Thyroid gland (tissue), 4 donors: ENCODE data around the gene CTNNB1.

Experiments used
- POLR2A ChIP-seq, 2 donors: fragments of 450-650 bp; IDR thresholded peaks; one replicate each; pipeline ENCODE4 v1.6.1; 2017; ENCODE audit warnings: antibody characterized with exemption in 2 of 2, mild to moderate bottlenecking in 2 of 2, moderate library complexity in 1 of 2
- TF ChIP-seq, protein P1 (sequence below), 6 experiments: fragments of 200-600 bp in 3 of 6; fragments of 450-650 bp in 3 of 6; sonication (generic) in 3 of 6; IDR thresholded peaks; one replicate each; pipeline ENCODE4 v1.5.1; 2016 to 2019; ENCODE audit warnings: antibody characterized with exemption in 6 of 6, mild to moderate bottlenecking in 2 of 6, inconsistent platforms in 1 of 6, moderate library complexity in 1 of 6

DNA sequence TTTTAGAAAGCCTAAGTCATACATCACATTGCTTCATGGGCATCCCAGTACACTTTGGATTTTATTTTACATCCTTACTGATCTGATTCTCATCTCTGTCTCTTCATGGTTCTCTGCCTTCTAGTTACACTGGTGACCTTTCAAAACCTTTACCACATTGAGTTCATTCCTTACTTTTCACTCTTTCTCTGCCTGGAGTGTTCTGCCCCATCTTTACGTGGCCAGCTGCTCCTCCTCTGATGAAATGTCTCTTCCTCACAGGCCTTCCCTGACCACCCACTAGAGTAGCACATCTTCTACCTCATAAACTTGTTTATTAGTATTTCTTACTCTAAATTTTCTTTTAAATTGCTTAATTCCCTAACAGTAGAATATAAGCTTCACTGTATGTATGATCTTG is 17.7 kb downstream of the CTNNB1 start:
- TF ChIP-seq POLR2A (IDR thresholded peaks at IDR 0.05): no peak
- TF ChIP-seq, protein P1, sequence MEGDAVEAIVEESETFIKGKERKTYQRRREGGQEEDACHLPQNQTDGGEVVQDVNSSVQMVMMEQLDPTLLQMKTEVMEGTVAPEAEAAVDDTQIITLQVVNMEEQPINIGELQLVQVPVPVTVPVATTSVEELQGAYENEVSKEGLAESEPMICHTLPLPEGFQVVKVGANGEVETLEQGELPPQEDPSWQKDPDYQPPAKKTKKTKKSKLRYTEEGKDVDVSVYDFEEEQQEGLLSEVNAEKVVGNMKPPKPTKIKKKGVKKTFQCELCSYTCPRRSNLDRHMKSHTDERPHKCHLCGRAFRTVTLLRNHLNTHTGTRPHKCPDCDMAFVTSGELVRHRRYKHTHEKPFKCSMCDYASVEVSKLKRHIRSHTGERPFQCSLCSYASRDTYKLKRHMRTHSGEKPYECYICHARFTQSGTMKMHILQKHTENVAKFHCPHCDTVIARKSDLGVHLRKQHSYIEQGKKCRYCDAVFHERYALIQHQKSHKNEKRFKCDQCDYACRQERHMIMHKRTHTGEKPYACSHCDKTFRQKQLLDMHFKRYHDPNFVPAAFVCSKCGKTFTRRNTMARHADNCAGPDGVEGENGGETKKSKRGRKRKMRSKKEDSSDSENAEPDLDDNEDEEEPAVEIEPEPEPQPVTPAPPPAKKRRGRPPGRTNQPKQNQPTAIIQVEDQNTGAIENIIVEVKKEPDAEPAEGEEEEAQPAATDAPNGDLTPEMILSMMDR (IDR thresholded peaks at IDR 0.05): no peak
